NB4 (cell line): ENCODE measurements around the gene GNPDA1.

Experiments
- DNase-seq: peaks from one replicate; pipeline ENCODE4 v3.0.0; 2010; ENCODE audit warnings: low read depth
- H3K4me3 ChIP-seq: one replicate; pipeline ENCODE4 v1.5.1; 2011; ENCODE audit warnings: mild to moderate bottlenecking, low read depth, low read length, moderate library complexity
- MYC ChIP-seq: IDR thresholded peaks from 2 replicates; pipeline ENCODE4 v1.6.1; 2011; ENCODE audit warnings: low read depth, low read length
- POLR2A ChIP-seq: IDR thresholded peaks from 2 replicates; pipeline ENCODE4 v1.6.1; 2011; ENCODE audit warnings: mild to moderate bottlenecking; ENCODE audit not compliant: insufficient read length; ENCODE audit errors: extremely low read depth
- TF ChIP-seq, protein P1 (sequence below): IDR thresholded peaks from one replicate; pipeline ENCODE4 v1.5.1; 2012; ENCODE audit warnings: low read depth, low read length
- TF ChIP-seq, protein P2 (sequence below): IDR thresholded peaks from 2 replicates; pipeline ENCODE4 v1.6.1; 2011; ENCODE audit warnings: low read depth, low read length

The GNPDA1 gene

DNA sequence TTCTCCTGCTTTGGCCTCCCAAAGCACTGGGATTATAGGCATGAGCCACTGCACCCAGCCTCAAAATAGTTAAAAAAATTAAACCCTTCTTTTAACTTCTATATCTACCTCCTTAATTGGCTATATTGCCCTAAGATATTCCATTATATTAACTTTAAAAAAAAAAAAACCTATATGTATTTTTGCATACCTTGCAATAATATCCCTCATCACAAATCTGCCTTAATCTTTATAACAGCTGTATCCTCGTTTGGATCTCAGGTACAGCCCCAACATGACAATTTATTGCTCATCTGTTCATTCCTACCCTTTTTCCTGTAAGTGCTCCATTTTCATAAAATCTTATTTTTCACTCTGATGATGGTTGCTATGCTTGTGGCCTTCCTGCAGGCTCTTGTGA lies 12.7 kb downstream of the GNPDA1 start:
- TF ChIP-seq, protein P1, sequence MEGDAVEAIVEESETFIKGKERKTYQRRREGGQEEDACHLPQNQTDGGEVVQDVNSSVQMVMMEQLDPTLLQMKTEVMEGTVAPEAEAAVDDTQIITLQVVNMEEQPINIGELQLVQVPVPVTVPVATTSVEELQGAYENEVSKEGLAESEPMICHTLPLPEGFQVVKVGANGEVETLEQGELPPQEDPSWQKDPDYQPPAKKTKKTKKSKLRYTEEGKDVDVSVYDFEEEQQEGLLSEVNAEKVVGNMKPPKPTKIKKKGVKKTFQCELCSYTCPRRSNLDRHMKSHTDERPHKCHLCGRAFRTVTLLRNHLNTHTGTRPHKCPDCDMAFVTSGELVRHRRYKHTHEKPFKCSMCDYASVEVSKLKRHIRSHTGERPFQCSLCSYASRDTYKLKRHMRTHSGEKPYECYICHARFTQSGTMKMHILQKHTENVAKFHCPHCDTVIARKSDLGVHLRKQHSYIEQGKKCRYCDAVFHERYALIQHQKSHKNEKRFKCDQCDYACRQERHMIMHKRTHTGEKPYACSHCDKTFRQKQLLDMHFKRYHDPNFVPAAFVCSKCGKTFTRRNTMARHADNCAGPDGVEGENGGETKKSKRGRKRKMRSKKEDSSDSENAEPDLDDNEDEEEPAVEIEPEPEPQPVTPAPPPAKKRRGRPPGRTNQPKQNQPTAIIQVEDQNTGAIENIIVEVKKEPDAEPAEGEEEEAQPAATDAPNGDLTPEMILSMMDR = no peak
- TF ChIP-seq, protein P2, sequence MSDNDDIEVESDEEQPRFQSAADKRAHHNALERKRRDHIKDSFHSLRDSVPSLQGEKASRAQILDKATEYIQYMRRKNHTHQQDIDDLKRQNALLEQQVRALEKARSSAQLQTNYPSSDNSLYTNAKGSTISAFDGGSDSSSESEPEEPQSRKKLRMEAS = no peak
- TF ChIP-seq MYC = no peak
- no peak for TF ChIP-seq POLR2A
- no peak for DNase-seq
- H3K4me3 ChIP-seq = no peak overlapping the region

DNA sequence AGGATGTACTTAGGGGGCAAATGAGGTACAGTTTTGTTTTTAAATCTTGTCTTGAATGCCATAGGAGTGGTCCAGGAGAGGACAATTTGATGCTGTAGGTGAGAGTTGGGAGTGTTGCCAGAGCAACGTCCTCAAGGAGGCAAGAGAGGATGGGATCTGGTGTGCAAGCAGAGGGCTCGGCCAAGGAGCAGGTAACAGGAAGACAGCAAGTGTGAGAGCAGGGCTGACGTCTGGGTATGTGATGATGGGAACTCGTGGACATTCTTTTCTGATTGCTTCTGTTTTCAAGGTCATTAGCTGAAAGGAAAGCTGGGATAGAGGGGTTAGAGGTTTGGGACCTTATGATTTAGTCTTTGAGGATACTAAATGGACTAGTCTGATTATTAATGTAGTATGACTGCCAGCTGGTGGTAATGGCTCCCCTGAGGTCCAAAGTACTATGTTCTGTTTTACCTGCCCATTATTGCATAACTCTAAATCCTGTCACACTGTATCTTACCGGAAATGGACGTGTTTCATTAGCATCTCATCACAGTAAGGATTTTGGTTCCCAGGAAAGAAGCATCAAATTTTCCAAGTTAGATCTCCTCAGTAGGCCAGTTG lies 15.4 kb downstream of the GNPDA1 start:
- DNase-seq = no peak
- TF ChIP-seq MYC (no peak), POLR2A (no peak)
- TF ChIP-seq, protein P1 = no peak
- TF ChIP-seq, protein P2 = no peak
- no peak overlapping the region for H3K4me3 ChIP-seq

DNA sequence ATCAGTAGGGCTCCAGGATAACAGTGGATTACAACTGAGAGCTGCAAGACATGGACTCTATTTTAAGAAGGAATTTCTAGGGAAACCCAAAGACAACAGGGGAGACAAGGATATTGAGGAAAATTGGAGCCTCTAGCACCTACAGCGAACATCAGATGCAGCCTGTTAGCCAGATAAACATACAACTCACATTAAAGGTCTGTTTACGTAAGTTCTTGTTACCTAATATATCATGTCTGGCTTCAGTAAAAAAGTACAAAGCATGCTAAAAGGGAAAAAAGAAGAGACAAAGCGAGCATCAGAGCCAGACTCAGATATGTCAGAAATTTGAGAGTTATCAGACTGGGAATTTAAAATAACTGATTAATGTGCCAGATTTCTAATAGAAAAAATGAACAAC lies 17.2 kb downstream of the GNPDA1 start:
- no peak overlapping the region for H3K4me3 ChIP-seq
- TF ChIP-seq, protein P1 = no peak
- no peak for TF ChIP-seq POLR2A
- TF ChIP-seq, protein P2 = no peak
- no peak for TF ChIP-seq MYC
- no peak for DNase-seq

DNA sequence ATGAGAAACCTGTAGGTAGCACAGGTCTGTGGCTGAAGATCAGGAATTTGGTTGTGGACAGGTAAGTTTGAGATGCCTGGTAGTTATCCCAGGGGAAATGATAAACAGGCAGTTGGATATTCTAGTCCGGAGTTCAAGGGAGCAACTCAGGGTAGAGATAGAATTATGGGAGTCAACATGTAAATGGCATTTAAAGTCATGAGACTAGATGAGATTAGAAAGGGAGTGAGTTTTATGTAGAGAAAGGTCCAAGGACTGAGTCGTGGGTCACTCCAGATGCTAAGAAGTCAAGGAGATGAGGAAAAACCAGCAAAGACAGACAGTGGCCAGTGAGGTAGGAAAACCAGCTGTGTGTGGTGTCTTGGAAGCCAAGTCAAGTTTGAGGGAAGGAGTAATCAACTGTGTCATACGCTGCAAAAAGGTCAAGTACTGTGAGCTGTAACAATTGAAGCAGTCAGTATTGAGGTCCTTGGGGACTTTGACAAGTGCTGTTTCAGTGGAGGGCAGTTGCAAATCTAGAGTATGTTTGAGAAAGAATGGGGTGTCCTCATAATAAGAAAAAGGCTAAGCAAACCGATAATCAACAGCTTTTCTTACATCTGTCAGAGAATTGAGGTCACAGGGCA lies 18.2 kb downstream of the GNPDA1 start:
- TF ChIP-seq POLR2A (no peak), MYC (no peak)
- TF ChIP-seq, protein P1 = no peak
- TF ChIP-seq, protein P2 = no peak
- DNase-seq = no peak
- no peak overlapping the region for H3K4me3 ChIP-seq

DNA sequence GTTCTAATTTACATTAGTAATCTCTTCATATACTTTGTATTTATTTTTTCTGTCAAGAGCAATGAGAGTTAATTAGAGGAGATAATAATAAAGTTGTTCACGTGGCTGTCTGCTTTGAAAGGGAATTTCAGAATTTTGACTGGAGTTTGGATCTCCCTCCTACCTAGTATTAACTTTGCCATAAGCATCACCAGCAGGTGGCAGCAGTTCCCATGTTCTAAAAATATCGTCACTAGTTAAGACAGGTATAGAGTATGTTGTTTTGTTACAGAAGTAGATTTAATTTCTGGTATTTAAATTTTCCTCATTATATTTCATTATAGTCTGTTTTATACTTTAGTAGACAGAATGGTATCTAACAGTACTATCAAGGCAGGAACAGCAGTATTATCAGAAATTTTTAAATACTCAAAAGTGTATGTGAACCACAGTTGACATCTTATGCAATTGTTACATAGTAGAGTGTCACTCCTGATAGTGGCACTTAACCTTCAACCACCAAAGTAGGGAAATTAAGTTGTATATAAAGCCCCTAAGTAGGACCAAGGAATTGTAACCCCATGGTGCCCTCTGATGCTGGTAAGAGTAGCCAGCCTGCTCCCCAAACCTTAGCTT lies 20.4 kb downstream of the GNPDA1 start:
- H3K4me3 ChIP-seq = no peak overlapping the region
- DNase-seq = peak; percentile 63
- TF ChIP-seq, protein P2 = no peak
- TF ChIP-seq, protein P1 = peak; percentile 66
